Heart left ventricle (tissue), 16 donors: Measurements from ENCODE around the gene CATSPERZ. TPM values are rescaled to one million over a fixed set of nuclear protein-coding genes. Genes with fewer than 3 reads are reported as not detected.
A peak's percentile ranks its signal among the peaks of the same experiment; 100 is the strongest.

Experiments used
- ATAC-seq, 4 donors: fragments of 200-7000 bp; cut with Tn5 transposase; one replicate each; pipeline ENCODE4 v1.9.1; 2020 to 2022; ENCODE audit warnings: moderate library complexity in 4 of 4, mild to moderate bottlenecking in 3 of 4, moderate number of reproducible peaks in 1 of 4
- DNase-seq, 5 donors: peaks; one replicate each; pipeline ENCODE4 v3.0.0-alpha.2; 2020
- H3K27ac ChIP-seq, 12 donors: fragments of 200-600 bp; sonication (generic) in 4 of 12; one replicate each; pipeline versions ENCODE4 v1.5.0 to v1.8.0; 2016 to 2022; ENCODE audit warnings: mild to moderate bottlenecking in 2 of 12
- H3K27me3 ChIP-seq, 9 donors: fragments of 200-600 bp; sonication (generic) in 2 of 9; one replicate each; pipeline versions ENCODE4 v1.5.1 to v1.8.0; 2016 to 2022; ENCODE audit warnings: mild to moderate bottlenecking in 3 of 9
- H3K36me3 ChIP-seq, 9 donors: fragments of 200-600 bp; sonication (generic) in 2 of 9; one replicate each; pipeline versions ENCODE4 v1.5.0 to v1.8.0; 2018 to 2022; ENCODE audit warnings: mild to moderate bottlenecking in 2 of 9
- H3K4me1 ChIP-seq, 12 donors: fragments of 200-600 bp; sonication (generic) in 4 of 12; one replicate each; pipeline versions ENCODE4 v1.5.0 to v1.8.0; 2016 to 2022; ENCODE audit warnings: mild to moderate bottlenecking in 3 of 12
- H3K4me3 ChIP-seq, 12 donors: fragments of 200-600 bp; sonication (generic) in 4 of 12; one replicate each; pipeline versions ENCODE4 v1.5.0 to v1.8.0; 2017 to 2022; ENCODE audit warnings: mild to moderate bottlenecking in 9 of 12, moderate library complexity in 4 of 12
- H3K9me3 ChIP-seq, 12 donors: fragments of 200-600 bp; sonication (generic) in 4 of 12; one replicate each; pipeline versions ENCODE4 v1.5.0 to v1.8.0; 2016 to 2022; ENCODE audit warnings: mild to moderate bottlenecking in 1 of 12
- POLR2A ChIP-seq, 2 donors: fragments of 450-650 bp; IDR thresholded peaks; one replicate each; pipeline ENCODE4 v1.6.1; 2017; ENCODE audit warnings: antibody characterized with exemption in 2 of 2, mild to moderate bottlenecking in 2 of 2, moderate library complexity in 2 of 2
- WGBS, 4 donors: extraction: QIAGEN DNeasy Blood & Tissue Kit in 2 of 4; methylation state at CpG; one replicate each; pipeline versions ENCODE4 v1.1.5 to v1.1.7; 2013 to 2018; 5-methylcytosine and 5-hydroxymethylcytosine counted together
- intact Hi-C, 10 donors: fragments of 100-400 bp; cut with DNase I; formaldehyde crosslinking; loops; one replicate each; pipeline versions ENCODE4 v1.11.1 to v1.14.2; 2022
- polyA plus RNA-seq, 2 donors: library from polyadenylated mRNA; stranded (reverse); fragments of 200-250 nt; gene quantifications; one replicate each; pipeline ENCODE4 v1.2.3, GENCODE V29; 2013
- total RNA-seq, 9 donors: library from RNA; depleted of rRNA in 2 of 9; stranded (reverse); fragments of >200 nt in 2 of 9; fragmentation: NEBNext Ultra II Directional in 3 of 9; extraction: Animal tissue kit (Norgen Biotek cat#: 25700) in 3 of 9; gene quantifications; one replicate each; pipeline versions ENCODE4 v1.1.0 to v1.2.4, GENCODE V29; 2016 to 2023
- TF ChIP-seq, protein P1 (sequence below), 12 donors: fragments of 200-600 bp; sonication (generic) in 4 of 12; IDR thresholded peaks; one replicate each; pipeline versions ENCODE4 v1.5.0 to v1.8.0; 2018 to 2022; ENCODE audit warnings: antibody characterized with exemption in 12 of 12, mild to moderate bottlenecking in 5 of 12
- donor health status: ischemic (EF 13 %, LVEDD 7.1; RV severe dilation, severe dysfunction).
- donor health status: healthy with polysubstance abuse.
- donor health status: DM: no; HTN: yes; CAD: no.
- donor health status: DM: no; HTN: no; CAD: no.
- donor health status: ischemic (EF 25% LVEDD 6.9; RV normal size, moderate dysfunction).
- donor health status: ischemic (EF 25% LVEDD 5.7; RV mildly dilated, moderate dysfunction).
- donor health status: healthy.
- donor health status: DM: yes; HTN: yes; CAD: no.
- donor health status: ischemic (EF 35%, LVEDD 5.7; RV mildly dilated, moderate dysfunction).
- donor health status: nonischemic (EF 11% LVEDD 7.7; RV severe dilation, severe dysfunction).
- donor health status: DM: yes; HTN: yes; CAD: no.
- donor health status: PGD.
- donor health status: ischemic (EF 29% LVEDD 5.4; RV normal size, mild dysfunction).
- donor health status: nonischemic (EF 23%, LVEDD 6.1; RV moderate dilation, normal function).

CATSPERZ gene
- total and polyA plus RNA-seq, 11 donors: not detected

DNA sequence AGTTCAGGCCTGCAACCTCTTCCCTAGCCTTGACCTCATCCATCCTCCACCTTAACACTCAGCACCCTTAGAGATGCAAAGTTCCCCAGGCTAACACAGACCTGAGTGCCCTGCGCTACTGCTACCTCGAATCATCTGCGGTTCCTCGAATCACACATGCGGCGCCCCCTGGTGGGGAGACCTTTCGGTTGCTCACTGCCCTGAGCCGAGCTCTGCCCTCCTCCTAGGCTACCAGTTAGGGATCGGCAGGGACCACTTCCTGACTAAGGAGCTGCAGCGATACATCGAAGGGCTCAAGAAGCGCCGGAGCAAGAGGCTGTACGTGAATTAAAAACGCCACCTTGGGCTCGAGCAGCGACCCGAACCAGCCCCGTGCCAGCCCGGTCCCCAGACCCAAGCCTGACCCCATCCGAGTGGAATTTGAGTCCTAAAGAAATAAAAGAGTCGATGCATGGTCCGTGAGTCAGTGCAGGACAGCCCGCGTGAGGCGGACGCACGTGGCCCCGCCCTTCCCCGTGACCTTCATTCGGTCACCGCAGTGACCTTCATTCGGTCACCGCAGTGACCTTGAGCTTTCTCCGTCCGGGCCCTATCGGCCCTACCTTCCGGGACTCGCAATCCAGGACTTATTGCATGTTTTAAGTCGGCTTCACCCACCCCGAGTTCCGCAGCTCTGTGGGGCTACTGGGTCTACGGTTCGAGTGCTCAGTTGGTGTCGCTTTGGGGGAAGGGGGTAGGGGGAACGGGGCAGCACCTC is 4.3 kb downstream of the CATSPERZ start:
- H3K4me1 ChIP-seq: peaks cover 2 to 47% (median 33%) of the 10 kb centered on the region in 12 donors
- peak; percentile 38 to 67 (median 54) for ATAC-seq

DNA sequence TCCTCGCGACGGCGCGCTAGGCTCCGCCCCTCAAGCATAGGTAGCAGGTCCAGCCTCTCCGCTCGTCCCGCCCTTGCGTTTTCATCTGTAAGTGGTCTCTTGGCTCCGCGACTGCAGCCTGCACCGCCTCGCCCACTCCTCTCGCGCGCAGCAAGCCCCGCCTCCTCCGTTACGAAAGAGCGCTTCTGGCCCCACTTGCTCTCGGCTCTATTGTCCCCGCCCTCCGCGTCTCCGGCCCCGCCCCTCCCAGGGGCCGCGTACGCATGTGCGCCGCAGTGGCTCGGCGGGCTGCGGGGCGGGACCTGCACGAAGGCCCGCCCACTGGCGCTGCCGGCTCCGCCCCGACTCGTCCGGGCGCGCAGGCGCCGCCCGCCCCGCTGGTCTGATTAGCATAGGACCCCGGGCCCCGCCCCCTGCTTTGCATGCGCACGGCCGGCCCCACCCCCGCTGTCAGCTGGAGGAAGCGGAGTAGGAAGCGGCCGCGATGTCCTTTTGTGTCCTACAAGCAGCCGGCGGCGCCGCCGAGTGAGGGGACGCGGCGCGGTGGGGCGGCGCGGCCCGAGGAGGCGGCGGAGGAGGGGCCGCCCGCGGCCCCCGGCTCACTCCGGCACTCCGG is 5.0 kb downstream of the CATSPERZ start, which contains the start of gene ESRRA:
Gene ESRRA (plus strand): TSS at position 450 of the 616 bp plus-strand sequence. CDS start 1,656 bp downstream, outside the sequence.
- H3K4me1 ChIP-seq: peaks cover 0 to 41% (median 29%) of the 10 kb centered on the region in 12 donors

More for the DNA sequence above, 4.3 kb downstream of the CATSPERZ start:
- peak overlapping the region; percentile 23 to 93 (median 76) for H3K4me3 ChIP-seq
- TF ChIP-seq POLR2A (IDR thresholded peaks at IDR 0.05): no peak
- TF ChIP-seq, protein P1, sequence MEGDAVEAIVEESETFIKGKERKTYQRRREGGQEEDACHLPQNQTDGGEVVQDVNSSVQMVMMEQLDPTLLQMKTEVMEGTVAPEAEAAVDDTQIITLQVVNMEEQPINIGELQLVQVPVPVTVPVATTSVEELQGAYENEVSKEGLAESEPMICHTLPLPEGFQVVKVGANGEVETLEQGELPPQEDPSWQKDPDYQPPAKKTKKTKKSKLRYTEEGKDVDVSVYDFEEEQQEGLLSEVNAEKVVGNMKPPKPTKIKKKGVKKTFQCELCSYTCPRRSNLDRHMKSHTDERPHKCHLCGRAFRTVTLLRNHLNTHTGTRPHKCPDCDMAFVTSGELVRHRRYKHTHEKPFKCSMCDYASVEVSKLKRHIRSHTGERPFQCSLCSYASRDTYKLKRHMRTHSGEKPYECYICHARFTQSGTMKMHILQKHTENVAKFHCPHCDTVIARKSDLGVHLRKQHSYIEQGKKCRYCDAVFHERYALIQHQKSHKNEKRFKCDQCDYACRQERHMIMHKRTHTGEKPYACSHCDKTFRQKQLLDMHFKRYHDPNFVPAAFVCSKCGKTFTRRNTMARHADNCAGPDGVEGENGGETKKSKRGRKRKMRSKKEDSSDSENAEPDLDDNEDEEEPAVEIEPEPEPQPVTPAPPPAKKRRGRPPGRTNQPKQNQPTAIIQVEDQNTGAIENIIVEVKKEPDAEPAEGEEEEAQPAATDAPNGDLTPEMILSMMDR (IDR thresholded peaks at IDR 0.05): peak; percentile 81 to 94 (median 89)
- H3K27ac ChIP-seq: peak overlapping the region; percentile 90 to 98 (median 97)
- peak; percentile 91 to 96 (median 94) for DNase-seq
- WGBS, 4 donors: 0 to 1% (median 1%) methylated on average over 37 to 46 of the region's 46 CpGs
- peaks cover 0 to 11% (median 7%) of the 10 kb centered on the region in 9 donors for H3K36me3 ChIP-seq
- H3K27me3 ChIP-seq: peaks cover 0 to 17% (median 6%) of the 10 kb centered on the region in 9 donors
- no peaks in the 10 kb centered on the region for H3K9me3 ChIP-seq
- intact Hi-C loops: loop anchor here in 9 of 10 donors (1.0 to 10.0 kb wide), 12 partner anchors 19 to 330 kb away; partner anchors contain the start of genes PLCB3 (in 2 of the 9), PPP1R14B (in 2 of the 9), COX8A (in 1 of the 9) and FKBP2 (in 1 of the 9)

DNA sequence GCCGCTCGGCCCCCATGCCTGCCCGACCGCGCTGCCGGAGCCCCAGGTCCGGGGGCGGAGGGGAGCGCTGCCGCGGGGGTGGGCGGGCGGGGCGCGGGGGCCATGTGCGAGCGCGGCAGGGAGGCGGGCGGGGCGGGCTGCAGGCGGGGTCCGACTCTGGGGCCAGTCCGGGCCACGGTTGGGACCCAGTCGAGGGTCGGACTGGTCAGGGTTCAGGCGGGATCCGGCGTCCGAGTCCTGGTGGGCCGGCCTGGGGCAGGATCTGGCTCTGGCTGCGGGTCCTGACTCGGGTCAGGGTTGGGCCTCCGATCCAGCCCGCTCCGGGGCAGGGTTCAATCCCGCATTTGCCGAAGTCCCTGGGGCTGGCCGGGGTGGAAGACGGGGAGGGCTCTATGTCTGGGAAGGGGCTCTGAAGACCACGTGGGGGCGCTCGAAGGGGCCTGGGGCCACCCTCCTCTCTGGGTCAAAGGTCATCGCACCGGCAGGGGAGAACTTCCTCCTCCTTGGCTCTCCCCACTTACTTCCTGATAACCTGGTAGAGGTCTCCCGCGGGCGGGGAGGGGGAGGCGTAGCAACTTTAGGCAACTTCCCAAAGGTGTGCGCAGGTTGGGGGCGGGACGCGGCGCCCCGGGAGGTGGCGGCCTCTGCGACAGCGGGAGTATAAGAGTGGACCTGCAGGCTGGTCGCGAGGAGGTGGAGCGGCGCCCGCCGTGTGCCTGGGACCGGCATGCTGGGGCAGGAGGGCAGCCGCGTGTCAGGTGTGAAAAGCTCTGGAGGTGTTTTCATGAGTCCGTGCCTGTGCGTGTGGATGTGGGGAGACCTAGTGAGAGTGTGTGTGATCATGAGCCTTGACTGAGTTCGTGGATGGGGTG is 5.8 kb downstream of the CATSPERZ start:
- DNase-seq: peak; percentile 76 to 86 (median 80)
- peak in 3 of 4 donors; percentile 12 to 27 (median 20) for ATAC-seq
- WGBS, 4 donors: 1 to 2% (median 2%) methylated on average over 44 to 71 of the region's 71 CpGs

More for the DNA sequence above, 5.0 kb downstream of the CATSPERZ start, which contains the start of gene ESRRA:
- Histone ChIP-seq H3K36me3 (peaks cover 0 to 11% (median 7%) of the 10 kb centered on the region in 9 donors), H3K27me3 (peaks cover 0 to 10% (median under 1%) of the 10 kb centered on the region in 9 donors), H3K9me3 (no peaks in the 10 kb centered on the region), H3K4me3 (peak within 1 kb of the TSS; percentile 62 to 93 (median 80)), H3K27ac (peak within 1 kb of the TSS; percentile 90 to 98 (median 97))
- WGBS, 4 donors: 0 to 1% (median 1%) methylated on average over 15 to 81 of the region's 81 CpGs
- peak; percentile 83 to 90 (median 90) for ATAC-seq
- intact Hi-C loops: loop anchor here in 5 of 10 donors (1.0 to 10.0 kb wide), 7 partner anchors 34 to 330 kb away; partner anchors contain the start of genes PPP1R14B (in 2 of the 5), COX8A (in 1 of the 5), FKBP2 (in 1 of the 5) and PLCB3 (in 1 of the 5)
- peak; percentile 100 for DNase-seq
- peak; percentile 69 to 74 for TF ChIP-seq POLR2A (IDR thresholded peaks at IDR 0.05)
- TF ChIP-seq, protein P1 (IDR thresholded peaks at IDR 0.05): no peak

More for the DNA sequence above, 5.8 kb downstream of the CATSPERZ start:
- H3K36me3 ChIP-seq: peaks cover 0 to 17% (median 7%) of the 10 kb centered on the region in 9 donors
- peak overlapping the region; percentile 62 to 93 (median 80) for H3K4me3 ChIP-seq
- H3K27ac ChIP-seq: peak overlapping the region; percentile 89 to 98 (median 96)
- no peak for TF ChIP-seq POLR2A (IDR thresholded peaks at IDR 0.05)
- TF ChIP-seq, protein P1 (IDR thresholded peaks at IDR 0.05): peak in 10 of 12 donors; percentile 9 to 54 (median 39)
- H3K4me1 ChIP-seq: peaks cover 0 to 33% (median 21%) of the 10 kb centered on the region in 12 donors
- intact Hi-C loops: loop anchor here in 5 of 10 donors (1.0 to 10.0 kb wide), 7 partner anchors 35 to 331 kb away; partner anchors contain the start of genes PPP1R14B (in 2 of the 5), COX8A (in 1 of the 5), FKBP2 (in 1 of the 5) and PLCB3 (in 1 of the 5)
- H3K27me3 ChIP-seq: peaks cover 0 to 4% (median 0%) of the 10 kb centered on the region in 9 donors
- H3K9me3 ChIP-seq: no peaks in the 10 kb centered on the region
